HepG2 (cell line): ENCODE results near the gene CHID1. TPM values are rescaled to one million over a fixed set of nuclear protein-coding genes. Genes with fewer than 3 reads are reported as not detected.

ENCODE experiments used
- HOXA7 ChIP-seq: sonication (generic); formaldehyde crosslinking; IDR thresholded peaks from 2 replicates; pipeline ENCODE4 v1.8.1; 2022; ENCODE audit warnings: mild to moderate bottlenecking, missing genetic modification reagents, moderate library complexity
- RAD51 ChIP-seq: fragments of 450-650 bp; IDR thresholded peaks from 2 replicates; pipeline ENCODE4 v1.6.1; 2016; ENCODE audit warnings: borderline replicate concordance
- SMAD1 ChIP-seq: sonication (generic); formaldehyde crosslinking; IDR thresholded peaks from 2 replicates; pipeline ENCODE4 v1.4.0; 2020; ENCODE audit warnings: missing genetic modification reagents, low read depth, mild to moderate bottlenecking, borderline replicate concordance
- SPEN ChIP-seq: sonication (generic); formaldehyde crosslinking; IDR thresholded peaks from 2 replicates; pipeline ENCODE4 v1.5.1; 2020; ENCODE audit warnings: low read depth, mild to moderate bottlenecking, missing genetic modification reagents
- ZC3H13 ChIP-seq: sonication (generic); formaldehyde crosslinking; IDR thresholded peaks from 2 replicates; pipeline ENCODE4 v1.8.1; 2023; ENCODE audit warnings: mild to moderate bottlenecking, missing genetic modification reagents, moderate library complexity
- ZFAT ChIP-seq: sonication (generic); formaldehyde crosslinking; conservative IDR thresholded peaks from 2 replicates; pipeline ENCODE4 v1.8.1; 2023; ENCODE audit warnings: missing genetic modification reagents, inconsistent platforms
- ZFP41 ChIP-seq: sonication (generic); formaldehyde crosslinking; IDR thresholded peaks from 2 replicates; pipeline ENCODE4 v1.4.0; 2020; ENCODE audit warnings: mild to moderate bottlenecking, missing genetic modification reagents, borderline replicate concordance
- ZNF180 ChIP-seq: sonication (generic); formaldehyde crosslinking; IDR thresholded peaks from 2 replicates; pipeline ENCODE4 v1.4.0; 2020; ENCODE audit warnings: low read depth, missing genetic modification reagents, borderline replicate concordance
- ZNF335 ChIP-seq: sonication (generic); formaldehyde crosslinking; IDR thresholded peaks from 2 replicates; pipeline ENCODE4 v1.4.0; 2020; ENCODE audit warnings: missing genetic modification reagents
- ZNF33A ChIP-seq: sonication (generic); formaldehyde crosslinking; IDR thresholded peaks from 2 replicates; pipeline ENCODE4 v1.5.1; 2020; ENCODE audit warnings: missing genetic modification reagents, mild to moderate bottlenecking, moderate library complexity, borderline replicate concordance
- ZNF407 ChIP-seq: sonication (generic); formaldehyde crosslinking; IDR thresholded peaks from one replicate; pipeline ENCODE4 v1.5.1; 2020; ENCODE audit warnings: mild to moderate bottlenecking, missing genetic modification reagents; ENCODE audit errors: not compliant biosample characterization
- ZNF772 ChIP-seq: sonication (generic); formaldehyde crosslinking; IDR thresholded peaks from 2 replicates; pipeline ENCODE4 v1.5.0; 2020; ENCODE audit warnings: mild to moderate bottlenecking, missing genetic modification reagents
- polyA plus RNA-seq, 8 experiments: library from polyadenylated mRNA; depleted of rRNA in 3 of 8; stranded (reverse) in 7 of 8; unstranded in 1 of 8; fragments of >200 nt; fragmentation: Illumina TruSeq in 4 of 8; extraction: Trizol in 4 of 8; gene quantifications; 2 replicates each; pipeline versions ENCODE4 v1.2.1 to v1.2.3, GENCODE V29; 2011 to 2016; ENCODE audit warnings: low read depth in 4 of 8, missing spikeins in 1 of 8, mixed read lengths in 1 of 8; ENCODE audit not compliant: insufficient read depth in 1 of 8
- total RNA-seq, 5 experiments: library from RNA; depleted of rRNA; stranded (reverse); fragments of >200 nt; fragmentation: Illumina TruSeq; extraction: Trizol; gene quantifications; 2 replicates each; pipeline ENCODE4 v1.2.3, GENCODE V29; 2016; ENCODE audit warnings: low read depth in 1 of 5
- TF ChIP-seq, protein P1 (sequence below): sonication (generic); formaldehyde crosslinking; IDR thresholded peaks from 2 replicates; pipeline ENCODE4 v1.8.0; 2022; ENCODE audit warnings: missing genetic modification reagents, mild to moderate bottlenecking, moderate library complexity, borderline replicate concordance
- TF ChIP-seq, protein P2 (sequence below): sonication (generic); formaldehyde crosslinking; IDR thresholded peaks from 2 replicates; pipeline ENCODE4 v1.8.0; 2022; ENCODE audit warnings: mild to moderate bottlenecking, missing genetic modification reagents; ENCODE audit not compliant: insufficient replicate concordance

Gene CHID1
- total and polyA plus RNA-seq, 2 of the 13 experiments (the other 11 are each of a cell fraction or from before 2014, with no cell fraction given) = 65.1 to 93.6 TPM

GRCh38 chr11:843818-844692 is 66.6 kb downstream of the CHID1 start (continued):
- TF ChIP-seq ZFAT (CRISPR knock-in tag) (no peak), ZNF407 (CRISPR knock-in tag) (peak; percentile 27), ZNF772 (no peak), HOXA7 (CRISPR knock-in tag) (no peak), SMAD1 (no peak), ZNF33A (CRISPR knock-in tag) (no peak), ZNF180 (CRISPR knock-in tag) (no peak), ZFP41 (CRISPR knock-in tag) (no peak), ZNF335 (CRISPR knock-in tag) (peak; percentile 56; the same call in 1 of the 2 replicates), SPEN (CRISPR knock-in tag) (peak; percentile 78), ZC3H13 (CRISPR knock-in tag) (peak; percentile 86; the same call in 1 of the 2 replicates), RAD51 (no peak)
- TF ChIP-seq, protein P1, sequence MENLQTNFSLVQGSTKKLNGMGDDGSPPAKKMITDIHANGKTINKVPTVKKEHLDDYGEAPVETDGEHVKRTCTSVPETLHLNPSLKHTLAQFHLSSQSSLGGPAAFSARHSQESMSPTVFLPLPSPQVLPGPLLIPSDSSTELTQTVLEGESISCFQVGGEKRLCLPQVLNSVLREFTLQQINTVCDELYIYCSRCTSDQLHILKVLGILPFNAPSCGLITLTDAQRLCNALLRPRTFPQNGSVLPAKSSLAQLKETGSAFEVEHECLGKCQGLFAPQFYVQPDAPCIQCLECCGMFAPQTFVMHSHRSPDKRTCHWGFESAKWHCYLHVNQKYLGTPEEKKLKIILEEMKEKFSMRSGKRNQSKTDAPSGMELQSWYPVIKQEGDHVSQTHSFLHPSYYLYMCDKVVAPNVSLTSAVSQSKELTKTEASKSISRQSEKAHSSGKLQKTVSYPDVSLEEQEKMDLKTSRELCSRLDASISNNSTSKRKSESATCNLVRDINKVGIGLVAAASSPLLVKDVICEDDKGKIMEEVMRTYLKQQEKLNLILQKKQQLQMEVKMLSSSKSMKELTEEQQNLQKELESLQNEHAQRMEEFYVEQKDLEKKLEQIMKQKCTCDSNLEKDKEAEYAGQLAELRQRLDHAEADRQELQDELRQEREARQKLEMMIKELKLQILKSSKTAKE = peak; percentile 92
- TF ChIP-seq, protein P2, sequence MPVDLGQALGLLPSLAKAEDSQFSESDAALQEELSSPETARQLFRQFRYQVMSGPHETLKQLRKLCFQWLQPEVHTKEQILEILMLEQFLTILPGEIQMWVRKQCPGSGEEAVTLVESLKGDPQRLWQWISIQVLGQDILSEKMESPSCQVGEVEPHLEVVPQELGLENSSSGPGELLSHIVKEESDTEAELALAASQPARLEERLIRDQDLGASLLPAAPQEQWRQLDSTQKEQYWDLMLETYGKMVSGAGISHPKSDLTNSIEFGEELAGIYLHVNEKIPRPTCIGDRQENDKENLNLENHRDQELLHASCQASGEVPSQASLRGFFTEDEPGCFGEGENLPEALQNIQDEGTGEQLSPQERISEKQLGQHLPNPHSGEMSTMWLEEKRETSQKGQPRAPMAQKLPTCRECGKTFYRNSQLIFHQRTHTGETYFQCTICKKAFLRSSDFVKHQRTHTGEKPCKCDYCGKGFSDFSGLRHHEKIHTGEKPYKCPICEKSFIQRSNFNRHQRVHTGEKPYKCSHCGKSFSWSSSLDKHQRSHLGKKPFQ = no peak
